ENCODE results near the gene SOHLH1.

The SOHLH1 gene, protein sequence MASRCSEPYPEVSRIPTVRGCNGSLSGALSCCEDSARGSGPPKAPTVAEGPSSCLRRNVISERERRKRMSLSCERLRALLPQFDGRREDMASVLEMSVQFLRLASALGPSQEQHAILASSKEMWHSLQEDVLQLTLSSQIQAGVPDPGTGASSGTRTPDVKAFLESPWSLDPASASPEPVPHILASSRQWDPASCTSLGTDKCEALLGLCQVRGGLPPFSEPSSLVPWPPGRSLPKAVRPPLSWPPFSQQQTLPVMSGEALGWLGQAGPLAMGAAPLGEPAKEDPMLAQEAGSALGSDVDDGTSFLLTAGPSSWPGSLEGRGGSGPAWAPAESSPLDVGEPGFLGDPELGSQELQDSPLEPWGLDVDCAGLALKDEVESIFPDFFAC

DNA sequence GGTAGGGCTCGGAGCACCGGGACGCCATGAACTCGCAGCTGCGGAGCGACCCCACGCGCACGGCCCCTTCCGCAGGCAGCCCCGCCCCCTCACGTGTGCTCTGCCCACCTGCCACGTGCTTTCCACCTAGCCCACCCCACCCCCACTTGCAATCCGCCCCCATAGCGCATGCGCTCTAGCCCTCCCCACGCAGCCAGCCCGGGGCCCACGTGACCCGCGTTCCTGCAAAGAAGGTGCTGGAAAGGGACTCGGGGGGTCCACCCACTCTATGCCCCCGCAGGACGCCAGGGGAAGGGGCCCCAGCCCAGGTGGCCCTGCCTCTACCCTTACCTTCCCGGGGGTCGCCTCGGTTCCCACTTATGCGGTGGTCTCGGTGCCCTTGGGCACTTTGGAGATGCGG lies at the start of gene SOHLH1:
Gene SOHLH1, minus strand, starts transcription at position 42 of the 400 bp plus-strand sequence. Its CDS starts 14 bp downstream, at position 28.
- Histone ChIP-seq H3K9me3 (ENCODE audit: low read depth, low read length) (no peaks in the 10 kb centered on the region), H3K27ac (no peak within 1 kb of the TSS), H3K9ac (ENCODE audit: insufficient read length) (no peak within 1 kb of the TSS), H3K36me3 (ENCODE audit: insufficient read depth, low read length) (no peaks in the 10 kb centered on the region), H3K4me3 (no peak within 1 kb of the TSS)
- TF ChIP-seq FOXP2 (optimal IDR thresholded peaks at IDR 0.05; ENCODE audit: control extremely low read depth, extremely low read length, insufficient read depth) (no peak), POLR2AphosphoS5 (IDR thresholded peaks at IDR 0.05; ENCODE audit: borderline replicate concordance, low read depth, low read length) (no peak), EZH2 (IDR thresholded peaks at IDR 0.05) (no peak)
- no peak for DNase-seq (ENCODE audit: low read depth, low spot score)

DNA sequence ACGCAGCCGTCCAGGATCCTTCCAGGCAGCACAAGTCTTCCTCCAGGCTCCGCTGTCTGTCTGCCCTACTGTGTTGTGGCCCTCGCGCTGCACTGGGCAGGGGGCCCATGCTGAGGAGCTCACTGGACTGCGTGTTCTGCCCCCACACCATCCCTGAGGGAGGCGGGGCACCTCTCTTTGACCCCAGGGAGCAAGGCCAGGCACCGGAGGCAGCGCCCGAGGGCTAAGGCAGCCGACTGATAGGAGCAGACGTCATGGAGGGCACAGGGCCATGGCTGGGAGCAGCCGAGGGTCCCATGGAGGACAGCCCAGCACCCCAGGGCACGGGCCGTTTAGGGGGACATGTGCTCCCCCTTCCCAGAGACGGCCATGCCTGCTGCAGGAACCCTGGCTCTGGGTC lies 49.4 kb upstream of the SOHLH1 start:
- DNase-seq (ENCODE audit: low read depth, low spot score), result no peak
- Histone ChIP-seq H3K9ac (ENCODE audit: insufficient read length) (no peak overlapping the region), H3K9me3 (ENCODE audit: low read depth, low read length) (no peaks in the 10 kb centered on the region)

DNA sequence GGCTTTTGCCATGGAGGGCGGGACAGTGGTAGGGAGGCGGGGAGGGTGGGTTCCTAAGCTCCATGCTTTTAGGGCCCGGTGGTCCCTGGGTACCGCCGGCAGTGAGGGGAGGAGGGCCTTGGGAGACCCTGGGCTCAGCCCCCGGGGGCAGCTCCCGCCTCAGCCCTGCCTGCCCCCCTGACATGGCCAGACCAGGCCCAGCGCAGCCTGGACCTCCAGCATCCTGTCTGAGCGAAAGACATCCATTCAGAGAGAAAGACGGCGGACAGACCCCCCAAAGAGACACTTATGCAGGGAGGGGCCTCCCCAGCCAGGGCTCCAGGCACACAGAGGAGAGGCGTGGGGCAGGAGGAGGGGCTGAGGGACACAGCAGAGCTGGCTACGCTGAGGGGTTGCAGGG lies 48.0 kb upstream of the SOHLH1 start:
- Histone ChIP-seq H3K36me3 (ENCODE audit: insufficient read depth, low read length) (no peaks in the 10 kb centered on the region), H3K27ac (no peak overlapping the region), H3K9ac (ENCODE audit: insufficient read length) (no peak overlapping the region), H3K4me3 (no peak overlapping the region), H3K9me3 (ENCODE audit: low read depth, low read length) (no peaks in the 10 kb centered on the region)
- TF ChIP-seq POLR2AphosphoS5 (IDR thresholded peaks at IDR 0.05; ENCODE audit: borderline replicate concordance, low read depth, low read length), result no peak
- no peak for TF ChIP-seq FOXP2 (optimal IDR thresholded peaks at IDR 0.05; ENCODE audit: control extremely low read depth, extremely low read length, insufficient read depth)
- no peak for TF ChIP-seq EZH2 (IDR thresholded peaks at IDR 0.05)
- DNase-seq (ENCODE audit: low read depth, low spot score), result no peak

More for the DNA sequence above, 49.4 kb upstream of the SOHLH1 start:
- Histone ChIP-seq H3K4me3 (no peak overlapping the region), H3K36me3 (ENCODE audit: insufficient read depth, low read length) (no peaks in the 10 kb centered on the region), H3K27ac (no peak overlapping the region)
- TF ChIP-seq FOXP2 (optimal IDR thresholded peaks at IDR 0.05; ENCODE audit: control extremely low read depth, extremely low read length, insufficient read depth) (no peak), POLR2AphosphoS5 (IDR thresholded peaks at IDR 0.05; ENCODE audit: borderline replicate concordance, low read depth, low read length) (no peak), EZH2 (IDR thresholded peaks at IDR 0.05) (no peak)

DNA sequence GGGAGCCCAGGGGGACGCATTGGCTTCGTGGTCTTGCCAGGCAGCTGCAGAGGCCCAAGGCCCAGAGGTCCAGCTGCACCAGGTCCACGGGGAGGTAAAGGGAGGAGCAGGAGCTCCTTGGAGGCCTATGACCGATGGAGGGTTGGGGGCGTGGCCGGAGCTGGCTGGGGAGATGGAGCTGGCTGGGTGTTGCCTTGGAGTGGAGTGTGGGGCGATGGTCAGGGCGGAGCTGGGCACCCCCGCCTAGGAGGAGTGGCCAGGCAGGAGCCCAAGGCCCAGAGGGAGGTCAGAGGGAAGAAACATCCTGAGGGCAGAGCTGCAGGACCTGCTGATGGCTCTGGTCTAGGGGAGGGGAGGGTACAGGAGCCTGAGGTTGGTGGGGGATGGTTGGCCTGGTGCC lies 47.3 kb upstream of the SOHLH1 start:
- Histone ChIP-seq H3K36me3 (ENCODE audit: insufficient read depth, low read length) (no peaks in the 10 kb centered on the region), H3K27ac (no peak overlapping the region), H3K4me3 (no peak overlapping the region), H3K9me3 (ENCODE audit: low read depth, low read length) (no peaks in the 10 kb centered on the region), H3K9ac (ENCODE audit: insufficient read length) (no peak overlapping the region)
- no peak for TF ChIP-seq FOXP2 (optimal IDR thresholded peaks at IDR 0.05; ENCODE audit: control extremely low read depth, extremely low read length, insufficient read depth)
- no peak for TF ChIP-seq POLR2AphosphoS5 (IDR thresholded peaks at IDR 0.05; ENCODE audit: borderline replicate concordance, low read depth, low read length)
- TF ChIP-seq EZH2 (IDR thresholded peaks at IDR 0.05), result no peak
- no peak for DNase-seq (ENCODE audit: low read depth, low spot score)

DNA sequence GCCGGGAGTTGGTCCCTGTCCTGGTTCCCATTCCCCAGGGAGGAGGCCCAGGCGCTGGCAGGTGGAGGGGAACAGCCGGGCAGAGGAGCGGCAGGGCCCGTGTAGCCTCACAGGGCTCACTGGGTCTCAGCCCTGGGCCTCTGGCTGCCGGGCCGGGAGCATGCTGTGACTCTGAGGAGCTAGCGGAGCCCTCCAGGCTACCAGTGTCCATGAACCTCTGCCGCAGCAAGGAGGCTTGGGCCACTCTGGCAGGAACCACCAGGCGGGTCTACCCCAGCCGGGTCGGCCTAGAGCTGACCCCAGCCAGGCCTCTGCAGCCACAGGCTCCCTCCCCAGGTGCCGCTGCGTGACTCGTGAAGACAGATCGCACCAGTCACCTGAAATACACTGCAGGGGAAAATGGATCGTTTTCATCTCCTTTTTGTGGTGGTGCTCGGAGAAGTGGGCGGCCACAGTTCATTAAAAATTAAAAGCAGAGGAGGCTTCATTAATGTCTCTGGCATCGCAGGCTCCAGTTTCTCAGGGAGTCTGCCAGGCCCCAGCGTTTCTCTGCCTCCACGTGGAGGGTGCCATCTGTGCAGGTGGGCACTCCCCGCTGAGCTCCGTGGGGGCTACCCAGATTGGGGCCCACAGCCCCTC lies 46.5 kb upstream of the SOHLH1 start:
- Histone ChIP-seq H3K27ac (no peak overlapping the region), H3K36me3 (ENCODE audit: insufficient read depth, low read length) (no peaks in the 10 kb centered on the region), H3K9me3 (ENCODE audit: low read depth, low read length) (no peaks in the 10 kb centered on the region), H3K4me3 (no peak overlapping the region), H3K9ac (ENCODE audit: insufficient read length) (no peak overlapping the region)
- no peak for TF ChIP-seq FOXP2 (optimal IDR thresholded peaks at IDR 0.05; ENCODE audit: control extremely low read depth, extremely low read length, insufficient read depth)
- no peak for TF ChIP-seq EZH2 (IDR thresholded peaks at IDR 0.05)
- no peak for TF ChIP-seq POLR2AphosphoS5 (IDR thresholded peaks at IDR 0.05; ENCODE audit: borderline replicate concordance, low read depth, low read length)
- no peak for DNase-seq (ENCODE audit: low read depth, low spot score)

DNA sequence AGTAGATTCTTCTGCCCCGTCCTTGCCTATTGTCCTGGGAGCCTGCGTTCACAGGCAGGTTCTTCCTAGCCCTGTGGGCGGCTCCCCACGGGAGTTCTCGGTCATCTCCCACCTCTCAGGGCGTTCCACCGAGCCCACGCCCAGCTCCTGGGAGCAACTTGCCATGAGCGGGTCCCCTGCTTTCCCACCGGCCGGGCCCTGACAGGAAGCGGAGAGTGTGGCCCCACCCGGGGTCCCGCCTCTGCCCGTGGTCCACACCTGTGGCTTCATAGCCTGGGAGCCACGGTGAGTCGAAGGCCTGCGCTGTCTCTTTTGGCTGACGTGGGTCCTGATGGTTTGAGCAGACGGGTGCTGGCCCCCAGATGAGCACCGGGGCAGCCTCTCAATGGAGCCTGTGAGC lies 45.9 kb upstream of the SOHLH1 start:
- no peak for DNase-seq (ENCODE audit: low read depth, low spot score)
- Histone ChIP-seq H3K27ac (no peak overlapping the region), H3K36me3 (ENCODE audit: insufficient read depth, low read length) (no peaks in the 10 kb centered on the region), H3K4me3 (no peak overlapping the region), H3K9me3 (ENCODE audit: low read depth, low read length) (no peaks in the 10 kb centered on the region), H3K9ac (ENCODE audit: insufficient read length) (no peak overlapping the region)
- TF ChIP-seq FOXP2 (optimal IDR thresholded peaks at IDR 0.05; ENCODE audit: control extremely low read depth, extremely low read length, insufficient read depth), result no peak
- TF ChIP-seq POLR2AphosphoS5 (IDR thresholded peaks at IDR 0.05; ENCODE audit: borderline replicate concordance, low read depth, low read length), result no peak
- TF ChIP-seq EZH2 (IDR thresholded peaks at IDR 0.05), result no peak

DNA sequence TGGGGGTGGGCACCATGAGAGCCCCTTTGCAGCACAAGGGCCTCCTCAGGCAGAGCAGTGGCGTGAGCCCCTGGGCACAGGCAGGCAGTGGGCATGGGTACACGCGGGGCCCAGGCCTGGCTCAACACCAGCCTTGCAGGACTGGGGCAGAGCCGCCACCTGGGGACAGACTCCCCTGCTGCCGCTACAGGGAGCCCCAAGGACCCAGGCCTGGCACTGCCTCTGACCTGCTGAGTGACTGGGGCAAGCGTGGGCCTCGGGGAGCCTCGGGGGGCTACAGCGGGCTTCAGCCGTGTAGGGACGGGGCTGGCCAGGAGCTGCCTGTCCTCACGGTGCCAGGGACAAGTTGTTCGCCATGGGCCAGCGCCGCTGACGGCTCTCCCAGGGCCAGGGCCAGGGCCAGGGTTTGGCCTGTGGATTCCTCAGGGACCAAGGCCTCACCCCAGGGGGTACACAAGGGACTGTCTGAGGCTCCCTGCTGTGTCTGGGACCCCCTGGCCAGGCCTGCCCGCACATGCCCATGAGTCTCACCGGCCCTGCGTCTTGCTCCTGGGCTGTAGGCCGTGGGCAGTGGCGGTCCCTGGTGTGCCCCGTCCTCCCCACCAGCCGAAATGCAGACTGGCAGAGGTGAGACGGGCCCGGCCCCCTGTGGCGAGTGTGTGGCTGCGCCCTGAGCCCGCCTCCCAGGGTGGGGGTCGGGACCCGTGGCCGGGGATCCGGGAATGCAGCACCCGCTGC lies 45.2 kb upstream of the SOHLH1 start:
- no peak overlapping the region for H3K27ac ChIP-seq
- no peaks in the 10 kb centered on the region for H3K36me3 ChIP-seq (ENCODE audit: insufficient read depth, low read length)
- no peak overlapping the region for H3K4me3 ChIP-seq
- no peaks in the 10 kb centered on the region for H3K9me3 ChIP-seq (ENCODE audit: low read depth, low read length)
- H3K9ac ChIP-seq (ENCODE audit: insufficient read length), result no peak overlapping the region
- TF ChIP-seq POLR2AphosphoS5 (IDR thresholded peaks at IDR 0.05; ENCODE audit: borderline replicate concordance, low read depth, low read length), result no peak
- no peak for TF ChIP-seq EZH2 (IDR thresholded peaks at IDR 0.05)
- TF ChIP-seq FOXP2 (optimal IDR thresholded peaks at IDR 0.05; ENCODE audit: control extremely low read depth, extremely low read length, insufficient read depth), result no peak
- DNase-seq (ENCODE audit: low read depth, low spot score), result no peak

Data from SK-N-MC (cell line).